H1 (cell line): ENCODE data around the gene AOPEP. TPM values are rescaled to one million over a fixed set of nuclear protein-coding genes. Genes with fewer than 3 reads are reported as not detected.

Source experiments
- CTCF ChIA-PET: fragments of 300-600 bp; sonication (Branson Sonifier 250); formaldehyde crosslinking; loops from one replicate; lab custom pipeline; 2021; ENCODE audit not compliant: partially characterized antibody; lab: Charles Lee
- POLR2A ChIA-PET: fragments of 300-600 bp; sonication (Branson Sonifier 250); formaldehyde crosslinking; loops from one replicate; lab custom pipeline; 2021; ENCODE audit warnings: inconsistent platforms; ENCODE audit not compliant: partially characterized antibody; lab: Charles Lee
- DNase-seq, 2 experiments: peaks; one replicate each; pipeline versions ENCODE4 v3.0.0 to v3.0.0-alpha.2; 2010 to 2022; ENCODE audit warnings: low spot score in 2 of 2, low read depth in 1 of 2, mixed read lengths in 1 of 2
- FAIRE-seq: peaks from 2 replicates; lab custom pipeline; 2011; peaks lifted over from hg19 to GRCh38; lab: Jason Lieb, UNC
- H2AFZ ChIP-seq: 2 replicates; pipeline ENCODE4 v1.8.1; 2012; ENCODE audit warnings: low read length, inconsistent platforms
- H2AK5ac ChIP-seq: 2 replicates; pipeline ENCODE4 v1.6.1; 2013; ENCODE audit warnings: low read depth, low read length
- H2BK120ac ChIP-seq: replicated peaks from 2 replicates; pipeline ENCODE3; 2013; ENCODE audit warnings: low read depth, low read length, inconsistent platforms
- H2BK12ac ChIP-seq: 2 replicates; pipeline ENCODE4 v1.6.1; 2013; ENCODE audit warnings: low read depth, low read length
- H2BK15ac ChIP-seq: 2 replicates; pipeline ENCODE4 v1.6.1; 2013; ENCODE audit warnings: low read length
- H2BK20ac ChIP-seq: 2 replicates; pipeline ENCODE4 v1.6.1; 2013; ENCODE audit warnings: low read length
- H2BK5ac ChIP-seq: 2 replicates; pipeline ENCODE4 v1.6.1; 2013; ENCODE audit warnings: low read depth, low read length
- H3K14ac ChIP-seq: 2 replicates; pipeline ENCODE4 v1.6.1; 2013; ENCODE audit warnings: inconsistent platforms; ENCODE audit not compliant: insufficient read length
- H3K18ac ChIP-seq: 2 replicates; pipeline ENCODE4 v1.6.1; 2013; ENCODE audit warnings: low read length; ENCODE audit errors: extremely low read depth
- H3K23ac ChIP-seq: 2 replicates; pipeline ENCODE4 v1.6.1; 2013; ENCODE audit warnings: inconsistent platforms; ENCODE audit not compliant: insufficient read length
- H3K23me2 ChIP-seq: 2 replicates; pipeline ENCODE4 v1.6.1; 2013; ENCODE audit warnings: low read depth, low read length
- H3K27ac ChIP-seq: 2 replicates; pipeline ENCODE4 v1.6.1; 2011; ENCODE audit warnings: low read depth, low read length, inconsistent platforms
- H3K27me3 ChIP-seq, 4 experiments: replicated peaks in 1 of 4; 1 replicate in 1 of 4; 2 replicates in 3 of 4; pipeline versions ENCODE4 v1.6.1 to v1.8.1; 2011 to 2013; ENCODE audit warnings: low read length in 3 of 4, mild to moderate bottlenecking in 3 of 4, inconsistent platforms in 2 of 4, mixed read lengths in 2 of 4, moderate library complexity in 1 of 4; ENCODE audit not compliant: control insufficient read depth in 3 of 4, insufficient read depth in 3 of 4; ENCODE audit errors: extremely low read depth in 1 of 4
- H3K36me3 ChIP-seq, 4 experiments: 2 replicates each; pipeline versions ENCODE4 v1.6.1 to v1.8.1; 2011 to 2013; ENCODE audit warnings: mild to moderate bottlenecking in 4 of 4, low read length in 3 of 4, moderate library complexity in 2 of 4, control low read depth in 1 of 4, inconsistent platforms in 1 of 4; ENCODE audit not compliant: insufficient read depth in 4 of 4, control insufficient read depth in 2 of 4
- H3K4ac ChIP-seq: replicated peaks from 2 replicates; pipeline ENCODE3; 2013; ENCODE audit warnings: low read length, low read depth, mixed read lengths, inconsistent platforms; ENCODE audit not compliant: insufficient read length
- H3K4me1 ChIP-seq, 4 experiments: replicated peaks in 1 of 4; 1 replicate in 1 of 4; 2 replicates in 3 of 4; pipeline versions ENCODE4 v1.6.1 to v1.8.1; 2011 to 2013; ENCODE audit warnings: low read length in 3 of 4, inconsistent platforms in 2 of 4, mixed read lengths in 1 of 4; ENCODE audit not compliant: insufficient read depth in 4 of 4, control insufficient read depth in 3 of 4
- H3K4me2 ChIP-seq, 2 experiments: 2 replicates each; pipeline versions ENCODE4 v1.6.1 to v1.8.1; 2011 to 2013; ENCODE audit warnings: low read depth in 2 of 2, low read length in 2 of 2, control low read depth in 1 of 2, inconsistent platforms in 1 of 2, mild to moderate bottlenecking in 1 of 2; ENCODE audit not compliant: insufficient read depth in 1 of 2
- H3K4me3 ChIP-seq, 4 experiments: fragments of 200-600, 300-600 bp in 1 of 4; sonication (generic), shearing (Covaris generic), sonication (Bioruptor Twin) in 1 of 4; 2 replicates each; pipeline versions ENCODE4 v1.5.1 to v1.8.1; 2011 to 2016; ENCODE audit warnings: low read length in 4 of 4, low read depth in 3 of 4, control low read depth in 2 of 4, inconsistent platforms in 2 of 4, mild to moderate bottlenecking in 2 of 4, mixed read lengths in 1 of 4, moderate library complexity in 1 of 4; ENCODE audit not compliant: insufficient read depth in 2 of 4; ENCODE audit errors: extremely low read depth in 1 of 4
- H3K56ac ChIP-seq: replicated peaks from 2 replicates; pipeline ENCODE3; 2013; ENCODE audit warnings: low read depth, mild to moderate bottlenecking, mixed read lengths, low read length, inconsistent platforms; ENCODE audit not compliant: insufficient read length
- H3K79me1 ChIP-seq: 2 replicates; pipeline ENCODE4 v1.6.1; 2013; ENCODE audit warnings: low read depth, low read length, control low read depth
- H3K79me2 ChIP-seq, 2 experiments: 2 replicates each; pipeline versions ENCODE4 v1.6.1 to v1.8.1; 2012 to 2013; ENCODE audit warnings: low read length in 2 of 2, mild to moderate bottlenecking in 2 of 2, inconsistent platforms in 1 of 2; ENCODE audit not compliant: insufficient read depth in 2 of 2, control insufficient read depth in 1 of 2
- H3K9ac ChIP-seq, 4 experiments: replicated peaks in 1 of 4; 1 replicate in 1 of 4; 2 replicates in 3 of 4; pipeline versions ENCODE4 v1.6.1 to v1.8.1; 2011 to 2013; ENCODE audit warnings: low read depth in 3 of 4, low read length in 3 of 4, control low read depth in 2 of 4, mild to moderate bottlenecking in 2 of 4, moderate library complexity in 2 of 4, inconsistent platforms in 1 of 4; ENCODE audit errors: extremely low read depth in 1 of 4
- H3K9me3 ChIP-seq, 2 experiments: 2 replicates each; pipeline versions ENCODE4 v1.6.1 to v1.8.1; 2012 to 2013; ENCODE audit warnings: mild to moderate bottlenecking in 2 of 2, moderate library complexity in 2 of 2, control low read depth in 1 of 2, inconsistent platforms in 1 of 2, low read depth in 1 of 2, low read length in 1 of 2, mixed read lengths in 1 of 2; ENCODE audit not compliant: insufficient read depth in 2 of 2
- H4K20me1 ChIP-seq, 2 experiments: replicated peaks in 1 of 2; 2 replicates each; pipeline versions ENCODE3 to v1.8.1; 2011 to 2013; ENCODE audit warnings: inconsistent platforms in 2 of 2, low read length in 2 of 2, mild to moderate bottlenecking in 1 of 2; ENCODE audit not compliant: insufficient read depth in 2 of 2, control insufficient read depth in 1 of 2
- H4K5ac ChIP-seq: 2 replicates; pipeline ENCODE4 v1.6.1; 2013; ENCODE audit warnings: low read length, low read depth, mixed read lengths, inconsistent platforms; ENCODE audit not compliant: insufficient read length
- H4K8ac ChIP-seq: 2 replicates; pipeline ENCODE4 v1.8.0; 2013; ENCODE audit warnings: mild to moderate bottlenecking, moderate library complexity, low read length, inconsistent platforms; ENCODE audit not compliant: insufficient read depth; ENCODE audit errors: extremely low read depth
- H4K91ac ChIP-seq: replicated peaks from 2 replicates; pipeline ENCODE3; 2013; ENCODE audit warnings: low read length, mixed read lengths, inconsistent platforms; ENCODE audit not compliant: insufficient read length
- KDM5A ChIP-seq: fragments of 200-600 bp; IDR thresholded peaks from 2 replicates; pipeline ENCODE4 v1.7.1; 2012; ENCODE audit warnings: mild to moderate bottlenecking, low read length, inconsistent platforms, mixed read lengths
- SUZ12 ChIP-seq: fragments of 200-600 bp; sonication (generic); IDR thresholded peaks from 2 replicates; pipeline ENCODE4 v1.6.1; 2012; ENCODE audit warnings: mild to moderate bottlenecking, inconsistent platforms, low read length, moderate library complexity, mixed read lengths
- WGBS, 2 experiments: shearing (Covaris generic) in 1 of 2; methylation state at CpG; one replicate each; pipeline versions ENCODE4 v1.1.6 to v1.1.7; 2013 to 2015; ENCODE audit warnings: low lambda C conversion rate in 2 of 2, mixed read lengths in 2 of 2, inconsistent platforms in 1 of 2, low coverage in 1 of 2, missing lambda C conversion rate in 1 of 2; ENCODE audit not compliant: insufficient replicate concordance in 2 of 2, insufficient coverage in 1 of 2, insufficient read length in 1 of 2; ENCODE audit errors: extremely low coverage in 1 of 2, missing lambda C conversion rate in 1 of 2; 5-methylcytosine and 5-hydroxymethylcytosine counted together
- polyA plus RNA-seq, 7 experiments: library from polyadenylated mRNA; depleted of rRNA in 3 of 7; stranded (reverse) in 5 of 7; unstranded in 2 of 7; fragments of >200 nt in 5 of 7; fragments of 200-250 nt in 2 of 7; gene quantifications; 1 replicate in 5 of 7; 2 replicates in 1 of 7; 4 replicates in 1 of 7; pipeline versions ENCODE4 v1.2.1 to v1.2.3, GENCODE V29; 2011 to 2013; ENCODE audit warnings: missing spikeins in 2 of 7, mixed read lengths in 2 of 7
- total RNA-seq: library from RNA; stranded (reverse); fragmentation: NEBNext Ultra II Directional; extraction: Animal tissue kit (Norgen Biotek cat#: 25700); gene quantifications from 2 replicates; pipeline ENCODE4 v1.2.1, GENCODE V29; 2021
- TF ChIP-seq, protein P1 (sequence below): IDR thresholded peaks from 2 replicates; pipeline ENCODE4 v1.6.1; 2012; ENCODE audit warnings: inconsistent platforms

The AOPEP gene
- total and polyA plus RNA-seq, 2 of the 8 experiments (the other 6 are each of a cell fraction or from before 2014, with no cell fraction given): 6.1 to 14.3 TPM

DNA sequence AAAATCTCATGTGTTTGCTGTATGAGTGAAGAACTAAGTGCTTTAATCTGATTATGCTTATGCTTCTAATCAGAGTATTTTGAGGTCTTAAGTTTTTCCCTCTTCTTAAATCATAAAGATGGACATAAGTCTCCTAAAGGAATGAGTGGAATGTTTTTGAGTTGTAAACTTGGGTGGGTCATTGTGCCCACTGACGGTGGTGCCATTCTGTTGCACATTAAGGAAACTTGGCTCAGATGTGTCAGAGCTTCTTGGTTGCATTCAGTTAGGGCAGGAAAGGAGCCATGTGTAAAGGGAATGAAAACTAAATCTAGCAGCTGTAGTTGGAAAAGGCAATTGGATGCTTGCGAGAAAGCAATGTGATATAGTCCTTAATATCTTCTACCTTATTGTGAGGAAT is 334.4 kb downstream of the AOPEP start:
- no peak overlapping the region for H2BK120ac ChIP-seq
- H3K56ac ChIP-seq: no peak overlapping the region
- H3K14ac ChIP-seq: no peak overlapping the region
- H3K23ac ChIP-seq: no peak overlapping the region
- ChIA-PET CTCF (interaction anchor here (1.2 to 1.6 kb wide), 5 partner anchors 9 to 379 kb away, joined by 3 to 5 read pairs (median 3); no protein-coding TSS in a partner anchor), POLR2A (no interaction called here)
- H3K23me2 ChIP-seq: no peaks in the 10 kb centered on the region
- no peak for TF ChIP-seq SUZ12
- TF ChIP-seq, protein P1, sequence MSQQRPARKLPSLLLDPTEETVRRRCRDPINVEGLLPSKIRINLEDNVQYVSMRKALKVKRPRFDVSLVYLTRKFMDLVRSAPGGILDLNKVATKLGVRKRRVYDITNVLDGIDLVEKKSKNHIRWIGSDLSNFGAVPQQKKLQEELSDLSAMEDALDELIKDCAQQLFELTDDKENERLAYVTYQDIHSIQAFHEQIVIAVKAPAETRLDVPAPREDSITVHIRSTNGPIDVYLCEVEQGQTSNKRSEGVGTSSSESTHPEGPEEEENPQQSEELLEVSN: no peak
- no peak for TF ChIP-seq KDM5A
- peaks cover 3 to 10% (median 6%) of the 10 kb centered on the region in 4 experiments; a peak in 5 of 7 replicates for H3K4me1 ChIP-seq
- 86% methylated on average over 2 of the region's 2 CpGs; no CpG with 5 or more reads in 1 of the 2 experiments for WGBS, 2 experiments
- DNase-seq: no peak
- FAIRE-seq: no peak
- no peaks in the 10 kb centered on the region for H3K9me3 ChIP-seq
- no peak overlapping the region for H4K5ac ChIP-seq
- no peaks in the 10 kb centered on the region; a peak in 1 of 7 replicates for H3K27me3 ChIP-seq
- H4K20me1 ChIP-seq: no peaks in the 10 kb centered on the region
- no peak overlapping the region for H3K27ac ChIP-seq
- no peaks in the 10 kb centered on the region for H3K79me2 ChIP-seq
- H3K79me1 ChIP-seq: no peaks in the 10 kb centered on the region
- H2BK15ac ChIP-seq: no peak overlapping the region
- no peak overlapping the region for H2AK5ac ChIP-seq
- H3K4me3 ChIP-seq: no peak overlapping the region
- H4K91ac ChIP-seq: no peak overlapping the region
- H2BK12ac ChIP-seq: no peak overlapping the region
- no peak overlapping the region for H3K4me2 ChIP-seq
- H2BK5ac ChIP-seq: no peak overlapping the region
- no peak overlapping the region for H3K18ac ChIP-seq
- no peak overlapping the region for H2AFZ ChIP-seq
- H3K9ac ChIP-seq: no peak overlapping the region
- H3K4ac ChIP-seq: no peak overlapping the region
- no peak overlapping the region for H2BK20ac ChIP-seq
- H3K36me3 ChIP-seq: no peaks in the 10 kb centered on the region
- no peak overlapping the region for H4K8ac ChIP-seq
